HCT116 (cell line): Measurements from ENCODE around the gene SLC41A3. TPM values are rescaled to one million over a fixed set of nuclear protein-coding genes. Genes with fewer than 3 reads are reported as not detected.

Experiments
- ATAC-seq: fragments of 200-7000 bp; cut with Tn5 transposase; 2 replicates; pipeline ENCODE4 v1.9.1; 2020; ENCODE audit warnings: mild to moderate bottlenecking, moderate library complexity
- BruUV-seq: library from RNA; stranded (reverse); fragments of 400-500 nt; replicated peaks from 2 replicates; lab custom pipeline; 2021; lab: Mats Ljungman, UMichigan
- CTCF ChIA-PET: fragments of 300-600 bp; sonication (Branson Sonifier 250); formaldehyde crosslinking; loops from one replicate; lab custom pipeline; 2021; ENCODE audit warnings: antibody characterized with exemption; lab: Charles Lee
- POLR2A ChIA-PET: fragments of 300-600, 350-600 bp; sonication (Branson Sonifier 250); formaldehyde crosslinking; loops from one replicate; lab custom pipeline; 2021; ENCODE audit warnings: antibody characterized with exemption; lab: Charles Lee
- RAD21 ChIA-PET, 2 experiments: fragments of 300-600 bp; sonication (Branson Sonifier 250); formaldehyde crosslinking; loops; one replicate each; lab custom pipeline; 2023; ENCODE audit warnings: low total read pairs in 2 of 2; ENCODE audit not compliant: uncharacterized antibody in 2 of 2, unreplicated experiment in 2 of 2, low non-redundant PET in 1 of 2; lab: Charles Lee
- DNase-seq: peaks from one replicate; pipeline ENCODE4 v3.0.0-alpha.2; 2010; ENCODE audit warnings: low read depth, low spot score
- H2AFZ ChIP-seq: fragments of 200-600 bp; shearing (Covaris generic), sonication (generic); 2 replicates; pipeline ENCODE4 v1.6.1; 2017; ENCODE audit warnings: low read depth, mixed run types, mixed read lengths, antibody characterized with exemption, low read length; ENCODE audit not compliant: poor library complexity, severe bottlenecking
- H3K27ac ChIP-seq: 2 replicates; pipeline ENCODE4 v1.5.1; 2012; ENCODE audit warnings: low read depth, low read length
- H3K27me3 ChIP-seq: fragments of 200-600 bp; sonication (generic); 2 replicates; pipeline ENCODE4 v1.6.1; 2016; ENCODE audit warnings: mixed run types, low read length, mixed read lengths; ENCODE audit not compliant: insufficient read depth
- H3K36me3 ChIP-seq, 2 experiments: fragments of 200-500 bp in 1 of 2; fragments of 200-600 bp in 1 of 2; sonication (Bioruptor generic) in 1 of 2; sonication (generic) in 1 of 2; 2 replicates each; pipeline versions ENCODE4 v1.5.1 to v1.6.1; 2014 to 2016; ENCODE audit warnings: low read length in 2 of 2, inconsistent platforms in 1 of 2, mixed read lengths in 1 of 2, mixed run types in 1 of 2; ENCODE audit not compliant: insufficient read depth in 2 of 2, control insufficient read depth in 1 of 2
- H3K4me1 ChIP-seq, 2 experiments: fragments of 200-600 bp in 1 of 2; sonication (generic) in 1 of 2; 2 replicates each; pipeline versions ENCODE4 v1.5.1 to v1.6.1; 2012 to 2017; ENCODE audit warnings: low read length in 2 of 2, inconsistent platforms in 1 of 2, mild to moderate bottlenecking in 1 of 2, mixed read lengths in 1 of 2, mixed run types in 1 of 2, moderate library complexity in 1 of 2; ENCODE audit not compliant: insufficient read depth in 2 of 2, control insufficient read depth in 1 of 2
- H3K4me2 ChIP-seq: fragments of 200-600 bp; sonication (generic); 2 replicates; pipeline ENCODE4 v1.6.1; 2017; ENCODE audit warnings: mixed run types, low read length, mixed read lengths
- H3K4me3 ChIP-seq, 2 experiments: fragments of 200-600 bp in 1 of 2; sonication (generic) in 1 of 2; replicated peaks in 1 of 2; 2 replicates each; pipeline ENCODE4 v1.5.1; 2011 to 2016; ENCODE audit warnings: low read length in 2 of 2, control low read depth in 1 of 2, low read depth in 1 of 2, mild to moderate bottlenecking in 1 of 2, mixed read lengths in 1 of 2, mixed run types in 1 of 2
- H3K79me2 ChIP-seq: fragments of 200-600 bp; sonication (generic); 2 replicates; pipeline ENCODE4 v1.6.1; 2017; ENCODE audit warnings: mild to moderate bottlenecking, mixed run types, low read length, moderate library complexity, mixed read lengths; ENCODE audit not compliant: insufficient read depth
- H3K9ac ChIP-seq: fragments of 200-600 bp; sonication (generic); 2 replicates; pipeline ENCODE4 v1.6.1; 2016; ENCODE audit warnings: low read length, mixed read lengths
- H3K9me2 ChIP-seq: fragments of 200-600 bp; sonication (generic), shearing (Covaris generic); 2 replicates; pipeline ENCODE4 v1.6.1; 2017; ENCODE audit warnings: mixed run types, mild to moderate bottlenecking, moderate library complexity; ENCODE audit not compliant: insufficient read depth
- H3K9me3 ChIP-seq, 2 experiments: fragments of 200-500 bp in 1 of 2; fragments of 200-600 bp in 1 of 2; sonication (Bioruptor generic) in 1 of 2; sonication (generic) in 1 of 2; 2 replicates each; pipeline ENCODE4 v1.6.1; 2014 to 2017; ENCODE audit warnings: low read length in 2 of 2, mixed read lengths in 2 of 2, inconsistent platforms in 1 of 2, low read depth in 1 of 2, mild to moderate bottlenecking in 1 of 2, mixed run types in 1 of 2, moderate library complexity in 1 of 2; ENCODE audit not compliant: control insufficient read depth in 1 of 2, insufficient read depth in 1 of 2
- H4K20me1 ChIP-seq: fragments of 200-600 bp; sonication (generic), shearing (Covaris generic); 2 replicates; pipeline ENCODE4 v1.6.1; 2017; ENCODE audit warnings: mixed run types, mild to moderate bottlenecking, moderate library complexity; ENCODE audit not compliant: insufficient read depth
- ATF3 ChIP-seq: IDR thresholded peaks from 2 replicates; pipeline ENCODE4 v1.6.1; 2012
- CBX3 ChIP-seq: IDR thresholded peaks from 2 replicates; pipeline ENCODE4 v1.6.1; 2012; ENCODE audit warnings: low read depth
- CEBPB ChIP-seq: IDR thresholded peaks from 2 replicates; pipeline ENCODE4 v1.6.1; 2012; ENCODE audit warnings: low read depth
- CTCF ChIP-seq, 3 experiments: fragments of 200-600 bp in 1 of 3; sonication (generic) in 1 of 3; IDR thresholded peaks in 2 of 3; conservative IDR thresholded peaks in 1 of 3; 2 replicates each; pipeline ENCODE4 v1.5.1; 2012 to 2017; ENCODE audit warnings: low read depth in 2 of 3, low read length in 2 of 3, antibody characterized with exemption in 1 of 3, borderline replicate concordance in 1 of 3, control low read depth in 1 of 3, mild to moderate bottlenecking in 1 of 3, mixed read lengths in 1 of 3, mixed run types in 1 of 3, moderate library complexity in 1 of 3; ENCODE audit not compliant: insufficient read depth in 1 of 3
- EGR1 ChIP-seq: IDR thresholded peaks from 2 replicates; pipeline ENCODE4 v1.6.1; 2012; ENCODE audit warnings: low read depth
- ELF1 ChIP-seq: IDR thresholded peaks from 2 replicates; pipeline ENCODE4 v1.6.1; 2012; ENCODE audit warnings: low read depth, borderline replicate concordance
- EZH2 ChIP-seq: fragments of 200-600 bp; sonication (generic); IDR thresholded peaks from 2 replicates; pipeline ENCODE4 v1.6.1; 2017; ENCODE audit warnings: antibody characterized with exemption, mixed run types
- FOSL1 ChIP-seq: IDR thresholded peaks from 2 replicates; pipeline ENCODE4 v1.6.1; 2012; ENCODE audit warnings: low read depth
- JUND ChIP-seq: IDR thresholded peaks from 2 replicates; pipeline ENCODE4 v1.6.1; 2012
- POLR2A ChIP-seq: IDR thresholded peaks from 2 replicates; pipeline ENCODE4 v1.7.0; 2011; ENCODE audit warnings: borderline replicate concordance; ENCODE audit not compliant: insufficient read depth, insufficient read length; ENCODE audit errors: extremely low read depth
- RAD21 ChIP-seq: IDR thresholded peaks from 2 replicates; pipeline ENCODE4 v1.6.1; 2012; ENCODE audit warnings: low read depth, mild to moderate bottlenecking
- REST ChIP-seq: IDR thresholded peaks from 2 replicates; pipeline ENCODE4 v1.6.1; 2012; ENCODE audit warnings: low read depth
- ZFX ChIP-seq: fragments of 450-650 bp; IDR thresholded peaks from 2 replicates; pipeline ENCODE4 v1.6.1; 2017
- ZNF274 ChIP-seq: fragments of 200-500 bp; sonication (Bioruptor generic); IDR thresholded peaks from 2 replicates; pipeline ENCODE4 v1.6.1; 2014; ENCODE audit warnings: mild to moderate bottlenecking, low read depth, low read length, inconsistent platforms
- intact Hi-C: fragments of 100-400 bp; cut with micrococcal nuclease; formaldehyde crosslinking; loops from 2 replicates; pipeline ENCODE4 v1.10.0; 2022
- total RNA-seq: library from RNA; stranded (reverse); gene quantifications from one replicate; pipeline ENCODE4 v1.2.1, GENCODE V29; 2021; ENCODE audit not compliant: unreplicated experiment

SLC41A3 gene
- total RNA-seq, 1 experiment from 2014 or later, result 45.9 TPM

- Histone ChIP-seq H3K79me2 (no peaks in the 10 kb centered on the region), H3K4me3 (no peak overlapping the region), H3K36me3 (no peaks in the 10 kb centered on the region), H3K9me3 (no peaks in the 10 kb centered on the region), H3K4me1 (peaks cover 0 to 4% of the 10 kb centered on the region in 2 experiments; a peak in 1 of 4 replicates), H4K20me1 (no peaks in the 10 kb centered on the region), H3K27me3 (no peaks in the 10 kb centered on the region), H3K9ac (no peak overlapping the region), H3K9me2 (no peaks in the 10 kb centered on the region), H3K27ac (no peak overlapping the region), H3K4me2 (no peak overlapping the region), H2AFZ (no peak overlapping the region)
- no peak for ATAC-seq
- RAD21 ChIA-PET, result no interaction called here
- CTCF ChIA-PET, result no interaction called here
- no TSS peak for BruUV-seq
- POLR2A ChIA-PET, result no interaction called here
- TF ChIP-seq RAD21, result no peak
- TF ChIP-seq CTCF (IDR thresholded peaks at IDR 0.05 in 2 of 3, conservative IDR thresholded peaks at IDR 0.05 in 1 of 3; ENCODE audit: borderline replicate concordance in 1 of 3, insufficient read depth in 1 of 3, low read depth in 2 of 3, low read length in 2 of 3), result no peak
- no peak for TF ChIP-seq ELF1
- TF ChIP-seq ZNF274, result no peak
- no peak for TF ChIP-seq ATF3
- no peak for TF ChIP-seq FOSL1
- TF ChIP-seq CEBPB, result no peak
- TF ChIP-seq POLR2A, result no peak
- TF ChIP-seq REST, result no peak
- TF ChIP-seq EGR1, result no peak
- TF ChIP-seq ZFX, result no peak
- TF ChIP-seq EZH2, result no peak
- no peak for TF ChIP-seq JUND
- TF ChIP-seq CBX3, result no peak
- no peak for DNase-seq
- intact Hi-C loops, result loop anchor here (5.0 to 10.0 kb wide), 2 partner anchors 392 to 1415 kb away; partner anchors contain the start of gene CHST13
Measured at GRCh38 chr3:126130081-126130855, 46.3 kb upstream of the SLC41A3 start.
